Small intestine (tissue), 7 donors: ENCODE data around the gene VPS4A. TPM values are rescaled to one million over a fixed set of nuclear protein-coding genes. Genes with fewer than 3 reads are reported as not detected.

Source experiments
- DNase-seq, 2 donors: peaks; one replicate each; pipeline versions ENCODE4 v3.0.0 to v3.0.0-alpha.2; 2013
- FAIRE-seq: peaks from 2 replicates; lab custom pipeline; 2012; peaks lifted over from hg19 to GRCh38; lab: Jason Lieb, UNC
- H3K27ac ChIP-seq, 3 donors: one replicate each; pipeline ENCODE4 v1.5.1; 2013; ENCODE audit warnings: low read length in 2 of 3, mild to moderate bottlenecking in 2 of 3, control low read depth in 1 of 3, inconsistent platforms in 1 of 3, low read depth in 1 of 3, moderate library complexity in 1 of 3
- H3K27me3 ChIP-seq, 3 donors: one replicate each; pipeline ENCODE4 v1.6.1; 2013; ENCODE audit warnings: low read length in 3 of 3, inconsistent platforms in 1 of 3; ENCODE audit not compliant: control insufficient read depth in 3 of 3, insufficient read depth in 3 of 3
- H3K36me3 ChIP-seq, 3 donors: one replicate each; pipeline ENCODE4 v1.6.1; 2013; ENCODE audit warnings: low read length in 3 of 3, inconsistent platforms in 1 of 3, low read depth in 1 of 3, mild to moderate bottlenecking in 1 of 3, moderate library complexity in 1 of 3; ENCODE audit not compliant: control insufficient read depth in 3 of 3, insufficient read depth in 2 of 3
- H3K4me1 ChIP-seq, 3 donors: one replicate each; pipeline ENCODE4 v1.6.1; 2013; ENCODE audit warnings: low read length in 2 of 3, inconsistent platforms in 1 of 3, low read depth in 1 of 3, mild to moderate bottlenecking in 1 of 3, moderate library complexity in 1 of 3; ENCODE audit not compliant: control insufficient read depth in 3 of 3, insufficient read depth in 2 of 3
- H3K4me3 ChIP-seq, 3 donors: one replicate each; pipeline ENCODE4 v1.5.1; 2013; ENCODE audit warnings: low read length in 3 of 3, control low read depth in 1 of 3, inconsistent platforms in 1 of 3, low read depth in 1 of 3, mild to moderate bottlenecking in 1 of 3, moderate library complexity in 1 of 3
- H3K9me3 ChIP-seq, 2 donors: one replicate each; pipeline ENCODE4 v1.6.1; 2013; ENCODE audit warnings: low read depth in 1 of 2, low read length in 1 of 2; ENCODE audit not compliant: control insufficient read depth in 2 of 2, insufficient read depth in 1 of 2
- WGBS, 3 donors: extraction: QIAGEN DNeasy Blood & Tissue Kit; methylation state at CpG; one replicate each; pipeline ENCODE4 v1.1.7; 2013; 5-methylcytosine and 5-hydroxymethylcytosine counted together
- polyA plus RNA-seq, 4 donors: library from polyadenylated mRNA; stranded (reverse) in 3 of 4; unstranded in 1 of 4; fragments of 200-250 nt in 3 of 4; fragments of 120-200 nt in 1 of 4; gene quantifications; one replicate each; pipeline versions ENCODE4 v1.2.1 to v1.2.3, GENCODE V29; 2013
- donor health status: healthy with polysubstance abuse.
- donor health status: control.
- donor health status: control.
- donor health status: Bipolar disorder and iron deficiency.
- donor health status: healthy.

The VPS4A gene
- polyA plus RNA-seq, 4 donors, result 23.0 to 43.7 (median 41.6) TPM

DNA sequence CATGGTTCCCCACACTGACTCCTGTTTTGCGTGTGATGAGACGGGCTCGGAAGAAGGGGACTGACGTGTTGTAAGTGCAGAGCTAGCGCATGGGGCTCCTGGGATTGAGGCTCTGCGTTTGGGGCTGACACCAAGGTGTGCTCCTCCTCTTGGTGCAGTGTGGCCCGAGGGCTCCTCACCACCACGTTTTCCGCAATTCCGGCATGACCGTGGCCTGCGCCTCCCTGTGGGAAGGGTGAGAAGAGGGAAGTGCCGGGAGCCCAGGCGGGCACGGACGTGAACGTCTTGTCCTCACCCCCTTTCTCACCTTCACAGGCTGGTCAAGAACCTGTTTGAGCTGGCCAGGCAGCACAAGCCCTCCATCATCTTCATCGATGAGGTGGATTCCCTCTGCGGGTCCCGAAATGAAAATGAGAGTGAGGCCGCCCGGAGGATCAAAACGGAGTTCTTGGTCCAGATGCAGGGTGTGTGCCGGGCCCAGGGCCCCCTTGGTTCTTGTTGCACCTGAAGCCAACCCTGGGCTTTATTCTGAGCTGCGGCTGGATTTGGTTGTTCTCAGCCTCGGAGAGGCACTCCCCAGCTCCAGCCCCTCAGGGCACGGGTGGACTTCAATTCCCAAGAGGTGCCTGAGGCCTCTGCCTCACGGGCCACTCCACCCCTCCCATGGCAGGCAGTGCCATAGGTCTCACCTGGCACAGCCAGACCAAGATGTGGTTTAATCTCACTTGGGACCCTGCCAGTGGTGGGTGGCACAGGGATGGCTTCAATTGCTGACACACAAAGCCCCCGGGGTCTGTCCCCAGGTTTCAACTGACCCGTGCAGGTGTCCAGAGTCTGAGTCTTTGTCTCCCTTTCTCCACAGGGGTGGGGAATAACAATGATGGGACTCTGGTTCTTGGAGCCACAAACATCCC lies 8.9 kb downstream of the VPS4A start:
- FAIRE-seq (no peak), DNase-seq (no peak)
- no peak overlapping the region for H3K4me3 ChIP-seq
- peaks cover 35 to 97% (median 46%) of the 10 kb centered on the region in 3 donors for H3K36me3 ChIP-seq
- WGBS, 3 donors, result 91 to 93% (median 91%) methylated on average over 27 to 30 of the region's 30 CpGs
- peaks cover 0 to 7% (median 0%) of the 10 kb centered on the region in 3 donors for H3K4me1 ChIP-seq
- H3K9me3 ChIP-seq, result no peaks in the 10 kb centered on the region
- no peak overlapping the region for H3K27ac ChIP-seq
- H3K27me3 ChIP-seq, result no peaks in the 10 kb centered on the region

DNA sequence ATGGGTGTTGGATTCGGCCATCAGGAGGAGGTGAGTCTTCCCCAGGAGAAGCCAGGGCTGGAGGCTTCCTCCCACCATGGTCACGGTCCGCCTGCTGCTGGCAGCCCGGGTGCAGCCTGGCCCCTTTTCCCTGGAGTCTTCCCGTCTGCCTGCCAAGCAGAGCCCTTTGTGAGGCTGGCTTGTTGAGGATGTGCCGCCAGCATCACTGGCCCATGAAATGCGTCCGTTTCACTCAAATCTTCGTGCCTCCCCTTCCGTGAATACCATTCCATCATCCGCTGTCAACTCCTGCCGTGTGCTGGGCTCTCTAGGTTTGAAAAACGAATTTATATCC lies 9.6 kb downstream of the VPS4A start:
- no peaks in the 10 kb centered on the region for H3K9me3 ChIP-seq
- FAIRE-seq (no peak), DNase-seq (no peak)
- WGBS, 3 donors, result 89 to 92% (median 92%) methylated on average over 13 of the region's 13 CpGs
- H3K36me3 ChIP-seq, result peaks cover 36 to 97% (median 46%) of the 10 kb centered on the region in 3 donors
- H3K4me1 ChIP-seq, result peaks cover 0 to 9% (median under 1%) of the 10 kb centered on the region in 3 donors
- H3K27me3 ChIP-seq, result no peaks in the 10 kb centered on the region
- no peak overlapping the region for H3K4me3 ChIP-seq
- H3K27ac ChIP-seq, result no peak overlapping the region

DNA sequence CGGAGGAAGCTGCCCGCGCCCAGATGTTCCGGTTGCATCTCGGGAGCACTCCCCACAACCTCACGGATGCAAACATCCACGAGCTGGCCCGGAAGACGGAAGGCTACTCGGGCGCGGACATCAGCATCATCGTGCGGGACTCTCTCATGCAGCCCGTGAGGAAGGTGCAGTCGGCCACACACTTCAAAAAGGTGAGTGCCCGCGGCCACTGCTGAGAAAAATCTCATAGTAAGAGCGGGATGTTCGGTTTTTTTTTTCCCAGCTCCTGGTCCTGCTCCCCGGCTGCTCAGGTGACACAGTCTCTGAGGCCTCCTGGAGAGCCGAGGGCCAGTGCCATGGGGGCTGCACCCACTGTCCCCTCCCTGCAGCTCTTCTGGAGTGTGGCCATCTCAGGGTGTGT lies 9.9 kb downstream of the VPS4A start:
- Histone ChIP-seq H3K9me3 (no peaks in the 10 kb centered on the region), H3K4me3 (no peak overlapping the region), H3K27me3 (no peaks in the 10 kb centered on the region), H3K4me1 (peaks cover 0 to 12% (median 5%) of the 10 kb centered on the region in 3 donors), H3K27ac (no peak overlapping the region), H3K36me3 (peaks cover 35 to 97% (median 42%) of the 10 kb centered on the region in 3 donors)
- DNase-seq (no peak), FAIRE-seq (no peak)
- 92 to 93% (median 93%) methylated on average over 22 of the region's 22 CpGs for WGBS, 3 donors

DNA sequence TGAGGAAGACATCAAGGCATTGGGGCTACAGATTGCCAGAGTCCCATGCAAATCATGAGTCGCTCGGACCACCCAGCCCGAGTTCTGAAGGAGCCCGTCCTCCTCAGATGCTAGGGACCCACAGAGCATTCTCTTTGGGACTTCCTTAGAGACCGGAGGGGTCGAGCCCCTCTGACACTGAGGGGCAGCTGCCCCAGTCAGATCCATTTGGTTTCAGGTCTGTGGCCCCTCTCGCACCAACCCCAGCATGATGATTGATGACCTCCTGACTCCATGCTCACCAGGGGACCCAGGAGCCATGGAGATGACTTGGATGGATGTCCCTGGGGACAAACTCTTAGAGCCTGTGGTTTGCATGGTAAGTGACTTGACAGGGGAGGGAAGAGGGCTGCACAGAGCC lies 11.2 kb downstream of the VPS4A start:
- WGBS, 3 donors, result 89 to 94% (median 92%) methylated on average over 7 of the region's 7 CpGs
- FAIRE-seq, result no peak

DNA sequence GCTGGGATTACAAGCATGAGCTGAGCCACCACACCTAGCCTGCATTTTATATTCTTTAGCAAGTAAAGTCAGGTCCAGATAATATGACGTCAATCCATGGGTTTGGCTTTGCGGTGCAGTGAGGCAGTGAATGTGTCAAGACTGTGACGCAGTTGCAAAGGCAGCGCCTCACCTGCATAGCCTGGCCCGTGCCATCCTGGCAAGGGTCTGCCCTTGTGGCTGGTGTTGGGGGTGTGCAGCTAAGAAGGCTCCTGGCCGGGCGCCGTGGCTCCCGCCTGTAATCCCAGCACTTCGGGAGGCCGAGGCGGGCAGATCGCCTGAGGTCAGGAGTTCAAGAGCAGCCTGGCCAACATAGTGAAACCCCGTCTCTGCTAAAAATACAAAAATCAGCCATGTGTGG lies 12.3 kb downstream of the VPS4A start:
- Histone ChIP-seq H3K36me3 (peaks cover 30 to 94% (median 38%) of the 10 kb centered on the region in 3 donors), H3K27me3 (no peaks in the 10 kb centered on the region), H3K4me1 (peaks cover 2 to 32% (median 9%) of the 10 kb centered on the region in 3 donors), H3K27ac (no peak overlapping the region), H3K4me3 (no peak overlapping the region), H3K9me3 (no peaks in the 10 kb centered on the region)
- no peak for DNase-seq
- no peak for FAIRE-seq
- 89 to 93% (median 93%) methylated on average over 14 of the region's 14 CpGs for WGBS, 3 donors

More for the DNA sequence above, 11.2 kb downstream of the VPS4A start:
- Histone ChIP-seq H3K4me3 (no peak overlapping the region), H3K9me3 (no peaks in the 10 kb centered on the region), H3K4me1 (peaks cover under 1 to 25% (median 6%) of the 10 kb centered on the region in 3 donors), H3K27ac (no peak overlapping the region), H3K27me3 (no peaks in the 10 kb centered on the region), H3K36me3 (peaks cover 31 to 93% (median 38%) of the 10 kb centered on the region in 3 donors)
- no peak for DNase-seq

DNA sequence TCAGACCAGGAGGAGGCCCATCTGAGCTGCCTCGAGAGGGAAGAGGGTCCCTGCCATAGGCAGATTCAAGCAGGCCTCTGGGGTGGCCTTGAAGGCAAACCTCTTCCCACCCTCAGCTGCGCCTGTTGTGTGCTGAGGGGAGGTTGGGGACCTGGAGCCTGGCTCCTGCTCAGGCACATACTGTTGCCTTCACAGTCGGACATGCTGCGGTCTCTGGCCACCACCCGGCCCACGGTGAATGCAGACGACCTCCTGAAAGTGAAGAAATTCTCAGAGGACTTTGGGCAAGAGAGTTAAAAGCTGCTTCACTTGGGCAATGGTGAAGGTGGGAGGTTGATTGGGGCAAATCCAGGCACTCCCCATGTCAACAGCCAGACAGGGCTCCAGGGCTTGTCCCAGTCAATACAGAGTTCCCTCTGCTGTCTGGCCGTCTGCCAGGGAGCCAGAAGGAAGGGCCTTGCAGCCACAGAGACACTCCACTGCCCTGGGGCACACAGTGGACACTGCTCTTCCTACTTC lies 12.9 kb downstream of the VPS4A start:
- no peak for FAIRE-seq
- no peaks in the 10 kb centered on the region for H3K9me3 ChIP-seq
- DNase-seq, result peak in 1 of 2 donors; percentile 61
- no peaks in the 10 kb centered on the region for H3K27me3 ChIP-seq
- H3K36me3 ChIP-seq, result peaks cover 27 to 93% (median 36%) of the 10 kb centered on the region in 3 donors
- peaks cover 6 to 39% (median 9%) of the 10 kb centered on the region in 3 donors for H3K4me1 ChIP-seq
- no peak overlapping the region for H3K4me3 ChIP-seq
- no peak overlapping the region for H3K27ac ChIP-seq
- WGBS, 3 donors, result 63 to 71% (median 65%) methylated on average over 8 of the region's 8 CpGs

DNA sequence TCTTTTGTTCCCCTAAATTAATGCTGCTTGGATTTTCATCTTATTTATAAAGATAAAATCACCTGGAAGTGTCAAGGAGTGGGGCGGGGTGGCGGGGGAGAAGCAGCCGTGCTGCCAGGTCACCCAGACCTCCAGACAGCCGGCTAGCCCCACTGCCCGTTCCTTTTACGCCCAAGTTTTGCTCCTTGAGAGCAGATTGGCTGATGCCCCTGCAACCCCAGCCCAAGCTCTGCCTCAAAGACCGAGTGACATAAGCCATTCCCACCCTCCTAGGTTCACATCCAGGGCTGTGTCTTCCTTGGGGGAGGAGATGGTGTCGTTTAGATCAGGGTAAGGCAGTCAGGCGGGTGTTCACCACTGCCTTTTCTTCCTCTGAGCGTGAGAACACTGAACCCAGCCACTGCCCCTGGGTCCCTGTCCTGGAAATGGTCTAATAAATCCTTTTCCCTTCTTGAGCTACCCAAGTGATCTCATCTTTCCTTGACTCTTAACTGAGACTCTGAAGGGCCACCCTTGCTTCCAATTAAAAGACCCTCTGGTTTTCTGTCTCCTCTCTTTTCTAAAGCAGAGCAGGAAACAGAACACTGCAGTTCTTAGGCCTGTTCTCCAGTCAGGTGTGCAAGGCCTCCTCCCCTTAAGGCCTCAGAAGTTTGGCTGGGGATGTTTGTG lies 13.6 kb downstream of the VPS4A start:
- 59 to 76% (median 65%) methylated on average over 10 of the region's 10 CpGs for WGBS, 3 donors

DNA sequence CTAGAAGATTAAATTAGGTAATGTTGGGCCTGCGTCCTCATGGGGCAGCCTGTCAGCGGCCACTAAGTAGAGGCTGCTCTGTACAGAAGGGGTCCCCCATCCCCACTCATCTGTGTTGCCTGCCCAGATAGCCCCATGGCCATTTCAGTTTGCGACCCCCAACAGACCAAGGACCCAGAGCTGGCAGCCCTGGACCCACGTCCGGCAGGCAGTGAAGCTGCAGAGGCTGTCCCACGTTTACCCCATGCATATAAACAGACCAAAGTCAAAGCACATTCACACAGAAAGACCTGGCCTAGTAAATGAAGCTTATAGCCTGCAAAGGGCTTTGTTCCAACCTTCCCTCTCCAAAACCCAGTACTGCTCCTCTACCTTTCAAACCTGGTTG lies 14.6 kb downstream of the VPS4A start:
- peak overlapping the region in 2 of 3 donors; percentile 56 to 79 for H3K27ac ChIP-seq

More for the DNA sequence above, 13.6 kb downstream of the VPS4A start:
- no peak for FAIRE-seq
- no peak for DNase-seq
- no peaks in the 10 kb centered on the region for H3K27me3 ChIP-seq
- H3K4me1 ChIP-seq, result peaks cover 9 to 45% (median 10%) of the 10 kb centered on the region in 3 donors
- no peaks in the 10 kb centered on the region for H3K9me3 ChIP-seq
- H3K27ac ChIP-seq, result no peak overlapping the region
- peaks cover 27 to 89% (median 31%) of the 10 kb centered on the region in 3 donors for H3K36me3 ChIP-seq
- no peak overlapping the region for H3K4me3 ChIP-seq

More for the DNA sequence above, 14.6 kb downstream of the VPS4A start:
- Histone ChIP-seq H3K4me3 (no peak overlapping the region), H3K27me3 (no peaks in the 10 kb centered on the region), H3K9me3 (no peaks in the 10 kb centered on the region), H3K36me3 (peaks cover 18 to 79% (median 22%) of the 10 kb centered on the region in 3 donors), H3K4me1 (peaks cover 9 to 45% (median 10%) of the 10 kb centered on the region in 3 donors)
- no peak for FAIRE-seq
- WGBS, 3 donors, result 74 to 78% (median 77%) methylated on average over 6 of the region's 6 CpGs
- DNase-seq, result no peak
